AG04449 (cell line): ENCODE data around the gene PCYOX1L.

ENCODE experiments used
- CTCF ChIA-PET: fragments of 350-600 bp; formaldehyde crosslinking; extraction: SDS; loops from one replicate; lab custom pipeline; 2021; ENCODE audit warnings: antibody characterized with exemption; lab: Yijun Ruan, JAX
- POLR2A ChIA-PET: fragments of 400-600, 350-600 bp; formaldehyde crosslinking; extraction: SDS; loops from one replicate; lab custom pipeline; 2020; ENCODE audit warnings: antibody characterized with exemption, inconsistent platforms; lab: Yijun Ruan, JAX
- DNase-seq: peaks from one replicate; pipeline ENCODE4 v3.0.0-alpha.2; 2010; ENCODE audit warnings: low read depth, low spot score
- H3K4me3 ChIP-seq: 2 replicates; pipeline ENCODE4 v1.5.1; 2011; ENCODE audit warnings: low read depth, mild to moderate bottlenecking, control low read depth, low read length
- TF ChIP-seq, protein P1 (sequence below): IDR thresholded peaks from one replicate; pipeline ENCODE4 v1.5.1; 2011; ENCODE audit warnings: mild to moderate bottlenecking, moderate library complexity, low read length, control low read depth, inconsistent platforms; ENCODE audit not compliant: insufficient read depth; ENCODE audit errors: missing control alignments

Gene PCYOX1L, protein sequence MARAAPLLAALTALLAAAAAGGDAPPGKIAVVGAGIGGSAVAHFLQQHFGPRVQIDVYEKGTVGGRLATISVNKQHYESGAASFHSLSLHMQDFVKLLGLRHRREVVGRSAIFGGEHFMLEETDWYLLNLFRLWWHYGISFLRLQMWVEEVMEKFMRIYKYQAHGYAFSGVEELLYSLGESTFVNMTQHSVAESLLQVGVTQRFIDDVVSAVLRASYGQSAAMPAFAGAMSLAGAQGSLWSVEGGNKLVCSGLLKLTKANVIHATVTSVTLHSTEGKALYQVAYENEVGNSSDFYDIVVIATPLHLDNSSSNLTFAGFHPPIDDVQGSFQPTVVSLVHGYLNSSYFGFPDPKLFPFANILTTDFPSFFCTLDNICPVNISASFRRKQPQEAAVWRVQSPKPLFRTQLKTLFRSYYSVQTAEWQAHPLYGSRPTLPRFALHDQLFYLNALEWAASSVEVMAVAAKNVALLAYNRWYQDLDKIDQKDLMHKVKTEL

DNA sequence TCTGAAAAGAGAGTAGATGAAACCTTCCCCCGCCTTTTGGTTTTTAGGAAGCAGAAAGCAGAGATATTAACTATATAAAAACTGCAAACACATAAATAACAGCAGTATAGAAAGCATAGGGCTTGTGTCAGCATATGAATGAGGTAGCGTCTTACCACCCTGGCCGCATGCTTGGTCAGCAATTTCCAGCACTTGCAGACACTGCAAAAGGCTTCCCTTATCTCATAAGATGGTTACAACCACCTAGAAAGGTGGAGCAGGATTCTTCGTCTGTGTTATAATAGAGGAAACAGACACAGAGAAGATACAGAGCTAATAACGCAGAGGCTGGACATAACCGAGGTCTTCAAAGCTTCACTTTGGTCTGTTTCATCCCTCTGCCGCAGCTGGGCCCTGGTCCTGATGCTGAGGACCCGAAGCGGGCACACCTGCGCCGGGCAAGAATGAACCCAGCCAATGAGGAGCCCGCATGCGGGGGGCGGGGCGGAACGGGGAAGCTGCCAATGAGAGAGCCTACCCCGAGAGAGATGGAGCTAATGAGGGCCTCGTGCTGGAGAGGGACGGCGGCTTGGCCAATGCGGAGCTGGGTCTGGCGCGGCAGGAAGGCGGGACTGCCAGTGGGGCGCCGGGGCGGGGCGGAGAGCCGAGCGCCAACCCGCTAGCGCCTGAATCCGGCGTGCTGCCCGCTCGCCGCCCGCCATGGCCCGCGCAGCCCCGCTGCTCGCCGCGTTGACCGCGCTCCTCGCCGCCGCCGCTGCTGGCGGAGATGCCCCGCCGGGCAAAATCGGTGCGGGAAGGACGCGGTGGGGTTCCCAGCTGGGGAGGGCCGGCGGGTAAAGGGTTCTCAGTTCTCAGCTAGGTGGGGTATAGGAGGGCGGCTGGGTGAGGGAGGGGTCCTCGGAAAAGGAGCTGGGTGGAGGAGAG, at the start of gene PCYOX1L:
PCYOX1L (plus strand) TSS at position 677 of the 924 bp plus-strand sequence; CDS start at position 700, 23 bp downstream.
- peak; percentile 63 for DNase-seq
- peak within 1 kb of the TSS; percentile 73 for H3K4me3 ChIP-seq
- TF ChIP-seq, protein P1, sequence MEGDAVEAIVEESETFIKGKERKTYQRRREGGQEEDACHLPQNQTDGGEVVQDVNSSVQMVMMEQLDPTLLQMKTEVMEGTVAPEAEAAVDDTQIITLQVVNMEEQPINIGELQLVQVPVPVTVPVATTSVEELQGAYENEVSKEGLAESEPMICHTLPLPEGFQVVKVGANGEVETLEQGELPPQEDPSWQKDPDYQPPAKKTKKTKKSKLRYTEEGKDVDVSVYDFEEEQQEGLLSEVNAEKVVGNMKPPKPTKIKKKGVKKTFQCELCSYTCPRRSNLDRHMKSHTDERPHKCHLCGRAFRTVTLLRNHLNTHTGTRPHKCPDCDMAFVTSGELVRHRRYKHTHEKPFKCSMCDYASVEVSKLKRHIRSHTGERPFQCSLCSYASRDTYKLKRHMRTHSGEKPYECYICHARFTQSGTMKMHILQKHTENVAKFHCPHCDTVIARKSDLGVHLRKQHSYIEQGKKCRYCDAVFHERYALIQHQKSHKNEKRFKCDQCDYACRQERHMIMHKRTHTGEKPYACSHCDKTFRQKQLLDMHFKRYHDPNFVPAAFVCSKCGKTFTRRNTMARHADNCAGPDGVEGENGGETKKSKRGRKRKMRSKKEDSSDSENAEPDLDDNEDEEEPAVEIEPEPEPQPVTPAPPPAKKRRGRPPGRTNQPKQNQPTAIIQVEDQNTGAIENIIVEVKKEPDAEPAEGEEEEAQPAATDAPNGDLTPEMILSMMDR, result no peak
- ChIA-PET POLR2A (interaction anchor here (0.9 to 1.8 kb wide), 7 partner anchors 10 to 220 kb away, joined by 3 to 19 read pairs (median 5); partner anchors contain the start of gene GRPEL2), CTCF (interaction anchor here (0.6 to 18.7 kb wide), 12 partner anchors 8 to 207 kb away, joined by 3 to 308 read pairs (median 4); partner anchors contain the start of gene GRPEL2)

DNA sequence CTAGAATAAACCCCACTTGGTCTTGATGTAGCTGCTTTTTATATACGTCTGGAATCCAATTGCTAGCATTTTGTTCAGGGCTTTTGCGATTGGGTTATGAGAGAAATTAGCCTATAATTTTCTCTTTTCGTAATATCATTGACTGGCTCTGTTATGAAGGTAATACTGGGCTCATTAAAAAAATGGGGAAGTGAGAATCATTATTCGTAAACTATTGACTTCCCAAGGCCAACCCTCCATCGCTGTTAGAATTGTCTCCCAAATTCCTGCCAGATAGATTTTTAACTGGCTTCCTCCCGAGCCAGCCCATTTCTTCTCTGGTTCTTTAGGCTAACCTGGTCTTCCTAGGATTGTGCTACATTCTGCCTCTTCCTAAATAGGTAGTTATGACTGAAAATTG, 48.5 kb upstream of the PCYOX1L start:
- no peak for DNase-seq
- TF ChIP-seq, protein P1, result no peak
- ChIA-PET CTCF (interaction anchor here (1.0 to 3.8 kb wide), 6 partner anchors 8 to 73 kb away, joined by 3 to 15 read pairs (median 6); no protein-coding TSS in a partner anchor), POLR2A (no interaction called here)
- H3K4me3 ChIP-seq, result no peak overlapping the region

DNA sequence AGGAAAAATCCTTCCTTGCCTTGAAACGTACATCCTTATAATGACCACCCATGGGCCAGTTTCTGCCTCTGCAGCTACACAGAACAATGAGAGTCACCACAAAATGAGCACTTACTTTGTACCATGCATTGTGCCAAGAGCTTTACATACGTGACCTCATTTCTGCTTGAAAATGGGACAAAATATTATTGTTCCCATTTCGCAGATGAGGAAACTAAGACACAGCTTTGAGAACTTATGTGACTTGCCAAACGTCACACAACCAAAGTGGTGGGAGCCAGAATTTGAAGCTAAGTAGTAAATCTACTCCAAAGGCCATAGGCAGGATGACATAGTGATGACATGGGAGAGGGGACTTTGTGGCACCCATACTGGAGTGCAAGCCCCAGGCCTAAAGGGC, 47.4 kb upstream of the PCYOX1L start:
- ChIA-PET CTCF (interaction anchor here (0.8 to 3.1 kb wide), 4 partner anchors 10 to 72 kb away, joined by 3 to 13 read pairs (median 7); no protein-coding TSS in a partner anchor), POLR2A (no interaction called here)

DNA sequence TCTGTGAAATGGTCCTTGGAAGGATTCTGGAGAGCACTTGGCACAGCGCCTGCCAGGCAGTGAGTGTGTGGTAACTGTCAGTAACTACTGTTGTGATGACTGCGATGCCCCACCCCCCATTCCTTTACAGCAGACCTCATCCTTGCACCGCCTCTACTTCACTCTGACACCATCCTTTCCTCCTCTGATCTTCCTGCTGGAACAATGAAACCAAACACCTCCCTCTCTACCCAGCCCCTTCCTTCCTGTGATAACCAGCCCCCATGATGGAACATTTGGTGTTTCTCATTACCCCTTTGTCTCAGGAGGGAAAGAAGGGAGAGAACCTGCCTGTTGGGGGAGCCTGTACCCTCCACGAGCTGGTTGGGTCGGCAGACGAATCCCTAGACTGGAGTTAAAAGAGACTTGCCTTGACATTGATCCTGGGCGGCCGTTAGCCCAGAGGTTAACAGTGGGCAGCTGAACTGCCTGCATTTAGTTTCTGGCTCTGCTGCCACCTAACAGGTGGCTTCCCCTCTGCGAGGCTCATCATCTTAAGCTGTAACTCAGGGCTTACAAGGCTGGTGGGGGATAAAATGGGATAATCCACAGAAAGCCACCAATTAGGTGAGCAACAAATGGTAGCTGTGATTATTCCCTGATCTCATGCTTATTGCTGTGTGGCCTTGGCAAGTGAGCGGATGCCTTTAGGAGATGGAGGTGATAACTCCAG, 46.7 kb upstream of the PCYOX1L start:
- ChIA-PET CTCF (interaction anchor here (0.8 to 3.1 kb wide), 5 partner anchors 8 to 71 kb away, joined by 3 to 13 read pairs (median 5); no protein-coding TSS in a partner anchor), POLR2A (no interaction called here)
- DNase-seq, result no peak
- TF ChIP-seq, protein P1, result no peak
- H3K4me3 ChIP-seq, result no peak overlapping the region

More for the DNA sequence above, 47.4 kb upstream of the PCYOX1L start:
- DNase-seq, result no peak
- TF ChIP-seq, protein P1, result no peak
- H3K4me3 ChIP-seq, result no peak overlapping the region

DNA sequence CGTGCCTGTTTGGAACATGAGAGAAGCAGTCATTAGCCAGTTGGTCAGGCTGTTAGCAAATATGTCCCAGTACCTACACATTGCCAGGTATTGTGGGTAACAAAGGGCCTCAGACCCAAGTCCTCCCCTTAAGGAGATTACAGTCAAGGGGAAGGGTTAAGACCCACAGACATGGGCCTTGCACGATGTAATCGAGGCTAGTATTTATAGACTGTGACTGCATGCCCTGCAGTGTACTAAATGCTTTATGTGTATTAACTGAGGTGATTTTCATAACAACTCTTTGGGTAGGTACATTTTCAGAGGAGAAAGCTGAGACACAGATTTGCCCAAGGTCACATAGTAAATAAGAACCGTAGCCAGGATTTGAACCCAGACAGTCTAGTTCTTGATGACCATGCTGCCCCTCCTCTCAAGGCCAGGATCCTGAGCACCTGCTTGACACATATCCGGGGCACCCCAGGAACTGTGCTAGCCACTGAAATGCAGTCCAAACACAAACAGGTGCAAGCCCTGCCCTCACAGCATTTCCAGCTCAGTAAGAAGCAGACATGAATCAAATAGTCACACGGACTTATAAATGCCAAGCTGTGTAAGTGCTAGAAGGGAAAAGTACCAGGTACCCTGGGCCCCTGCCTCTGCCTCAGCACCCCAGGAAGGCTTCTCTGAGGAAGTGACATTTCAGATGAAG, 44.5 kb upstream of the PCYOX1L start:
- TF ChIP-seq, protein P1, result no peak
- no peak for DNase-seq
- H3K4me3 ChIP-seq, result no peak overlapping the region
- POLR2A ChIA-PET, result no interaction called here
- CTCF ChIA-PET, result interaction anchor here (1.1 to 13.3 kb wide), 6 partner anchors 33 to 252 kb away, joined by 3 to 329 read pairs (median 4); no protein-coding TSS in a partner anchor
